HepG2 (cell line): ENCODE measurements around the gene DENND4A. TPM values are rescaled to one million over a fixed set of nuclear protein-coding genes. Genes with fewer than 3 reads are reported as not detected.

Source experiments
- ATAC-seq: fragments of 200-7000 bp; cut with Tn5 transposase; 3 replicates; pipeline ENCODE4 v1.9.1; 2020; ENCODE audit warnings: mild to moderate bottlenecking, moderate library complexity
- BruUV-seq: library from RNA; stranded (reverse); fragments of 400-500 nt; replicated peaks from 2 replicates; lab custom pipeline; 2021; lab: Mats Ljungman, UMichigan
- CTCF ChIA-PET: fragments of 300-600 bp; formaldehyde crosslinking; extraction: SDS; loops from one replicate; lab custom pipeline; 2021; ENCODE audit warnings: low total read pairs, inconsistent platforms, low intra/inter-chr PET ratio; lab: Yijun Ruan, JAX
- POLR2A ChIA-PET: fragments of 350-600 bp; sonication (Branson Sonifier 250); formaldehyde crosslinking; loops from one replicate; lab custom pipeline; 2020; ENCODE audit warnings: antibody characterized with exemption, inconsistent platforms; lab: Yijun Ruan, JAX
- DNase-seq: peaks from one replicate; pipeline ENCODE4 v3.0.0-alpha.2; 2015; ENCODE audit warnings: low spot score
- FAIRE-seq: peaks from 3 replicates; lab custom pipeline; 2011; peaks lifted over from hg19 to GRCh38; lab: Jason Lieb, UNC
- H2AFZ ChIP-seq: one replicate; pipeline ENCODE4 v1.6.1; 2011; ENCODE audit warnings: low read length, inconsistent platforms
- H3K27ac ChIP-seq: fragments of 300-600 bp; 3 replicates; pipeline ENCODE4 v1.8.0; 2011; ENCODE audit warnings: mixed run types, mild to moderate bottlenecking, mixed read lengths, low read length, inconsistent platforms; ENCODE audit not compliant: insufficient read depth; ENCODE audit errors: extremely low read length
- H3K27me3 ChIP-seq, 2 experiments: fragments of 200-600 bp in 1 of 2; 2 replicates in 1 of 2; 3 replicates in 1 of 2; pipeline versions ENCODE4 v1.6.0 to v1.8.0; 2011; ENCODE audit warnings: low read length in 2 of 2, mild to moderate bottlenecking in 2 of 2, moderate library complexity in 2 of 2, inconsistent platforms in 1 of 2; ENCODE audit not compliant: insufficient read depth in 2 of 2, control insufficient read depth in 1 of 2
- H3K36me3 ChIP-seq, 2 experiments: fragments of 200-600 bp in 1 of 2; replicated peaks in 1 of 2; 2 replicates in 1 of 2; 3 replicates in 1 of 2; pipeline versions ENCODE4 v1.5.1 to v1.8.0; 2011; ENCODE audit warnings: low read length in 2 of 2, inconsistent platforms in 1 of 2; ENCODE audit not compliant: insufficient read depth in 2 of 2, control insufficient read depth in 1 of 2
- H3K4me1 ChIP-seq: 2 replicates; pipeline ENCODE4 v1.5.1; 2012; ENCODE audit warnings: low read length, inconsistent platforms; ENCODE audit not compliant: insufficient read depth
- H3K4me2 ChIP-seq: 2 replicates; pipeline ENCODE4 v1.6.0; 2011; ENCODE audit warnings: low read depth, low read length, inconsistent platforms
- H3K4me3 ChIP-seq, 3 experiments: fragments of 200-600 bp in 1 of 3; sonication (generic), shearing (Covaris generic) in 1 of 3; replicated peaks in 1 of 3; 2 replicates each; pipeline ENCODE4 v1.5.1; 2011 to 2016; ENCODE audit warnings: low read length in 3 of 3, inconsistent platforms in 2 of 3, low read depth in 2 of 3, mild to moderate bottlenecking in 2 of 3, control low read depth in 1 of 3, mixed read lengths in 1 of 3; ENCODE audit not compliant: insufficient read depth in 1 of 3
- H3K79me2 ChIP-seq: one replicate; pipeline ENCODE4 v1.6.1; 2011; ENCODE audit warnings: low read length, inconsistent platforms; ENCODE audit not compliant: insufficient read depth
- H3K9ac ChIP-seq: 2 replicates; pipeline ENCODE4 v1.6.0; 2011; ENCODE audit warnings: mild to moderate bottlenecking, low read depth, low read length, inconsistent platforms; ENCODE audit not compliant: insufficient read depth
- H3K9me3 ChIP-seq: 2 replicates; pipeline ENCODE4 v1.5.1; 2012; ENCODE audit warnings: mild to moderate bottlenecking, low read length
- H4K20me1 ChIP-seq: 2 replicates; pipeline ENCODE4 v1.6.0; 2011; ENCODE audit warnings: inconsistent platforms, mild to moderate bottlenecking, low read length, moderate library complexity; ENCODE audit not compliant: insufficient read depth
- ASH2L ChIP-seq: fragments of 300-600, 200-600 bp; sonication (generic); IDR thresholded peaks from 2 replicates; pipeline ENCODE4 v1.7.0; 2017; ENCODE audit warnings: low read depth, mild to moderate bottlenecking, moderate library complexity, mixed read lengths, low read length; ENCODE audit not compliant: insufficient read length
- CC2D1A ChIP-seq: sonication (generic); formaldehyde crosslinking; IDR thresholded peaks from 2 replicates; pipeline ENCODE4 v1.8.1; 2023; ENCODE audit warnings: mild to moderate bottlenecking, missing genetic modification reagents
- CEBPB ChIP-seq: IDR thresholded peaks from 2 replicates; pipeline ENCODE4 v1.6.1; 2011; ENCODE audit warnings: low read depth, low read length, improper control_type of control experiment, borderline replicate concordance
- GTF3A ChIP-seq: sonication (generic); formaldehyde crosslinking; conservative IDR thresholded peaks from 2 replicates; pipeline ENCODE4 v1.4.0; 2020; ENCODE audit warnings: mild to moderate bottlenecking, missing genetic modification reagents
- KAT7 ChIP-seq: IDR thresholded peaks from 2 replicates; pipeline ENCODE4 v1.6.1; 2018; ENCODE audit warnings: borderline replicate concordance, missing compliant biosample characterization
- KDM2A ChIP-seq: sonication (generic); formaldehyde crosslinking; IDR thresholded peaks from 2 replicates; pipeline ENCODE4 v1.4.0; 2020; ENCODE audit warnings: low read depth, missing genetic modification reagents, borderline replicate concordance
- MTF1 ChIP-seq: sonication (generic); formaldehyde crosslinking; IDR thresholded peaks from 2 replicates; pipeline ENCODE4 v1.5.0; 2020; ENCODE audit warnings: missing genetic modification reagents
- MXD1 ChIP-seq: sonication (generic); formaldehyde crosslinking; IDR thresholded peaks from 2 replicates; pipeline ENCODE4 v1.4.0; 2020; ENCODE audit warnings: mild to moderate bottlenecking, missing genetic modification reagents
- NCOA2 ChIP-seq: sonication (generic); formaldehyde crosslinking; IDR thresholded peaks from 2 replicates; pipeline ENCODE4 v1.8.0; 2022; ENCODE audit warnings: inconsistent platforms
- RCOR2 ChIP-seq: IDR thresholded peaks from 2 replicates; pipeline ENCODE4 v1.6.1; 2016; ENCODE audit warnings: missing biosample characterization, missing genetic modification reagents
- SRSF9 ChIP-seq: fragments of 200-400 bp; formaldehyde crosslinking; IDR thresholded peaks from 2 replicates; pipeline ENCODE4 v1.6.1; 2018; ENCODE audit warnings: borderline replicate concordance, mild to moderate bottlenecking, low read depth, low read length; ENCODE audit not compliant: insufficient read depth, poor library complexity, severe bottlenecking
- U2AF1 ChIP-seq: fragments of 200-400 bp; formaldehyde crosslinking; optimal IDR thresholded peaks from 2 replicates; pipeline ENCODE3; 2017; ENCODE audit warnings: mild to moderate bottlenecking, low read depth, low read length
- ZFP37 ChIP-seq: sonication (generic); formaldehyde crosslinking; IDR thresholded peaks from 2 replicates; pipeline ENCODE4 v1.4.0; 2020; ENCODE audit warnings: missing genetic modification reagents, borderline replicate concordance
- ZFY ChIP-seq: sonication (generic); formaldehyde crosslinking; IDR thresholded peaks from 2 replicates; pipeline ENCODE4 v1.4.0; 2020; ENCODE audit warnings: missing genetic modification reagents
- ZNF160 ChIP-seq: sonication (generic); formaldehyde crosslinking; IDR thresholded peaks from 2 replicates; pipeline ENCODE4 v1.8.0; 2022; ENCODE audit warnings: mild to moderate bottlenecking, inconsistent platforms, missing genetic modification reagents
- ZNF282 ChIP-seq: fragments of 450-650 bp; IDR thresholded peaks from 2 replicates; pipeline ENCODE4 v1.6.1; 2018; ENCODE audit not compliant: partially characterized antibody
- ZNF547 ChIP-seq: sonication (generic); formaldehyde crosslinking; IDR thresholded peaks from 2 replicates; pipeline ENCODE4 v1.5.1; 2020; ENCODE audit warnings: mild to moderate bottlenecking, missing genetic modification reagents
- ZNF550 ChIP-seq: sonication (generic); formaldehyde crosslinking; IDR thresholded peaks from 2 replicates; pipeline ENCODE4 v1.4.0; 2020; ENCODE audit warnings: mild to moderate bottlenecking, missing genetic modification reagents, borderline replicate concordance
- ZNF709 ChIP-seq: sonication (generic); formaldehyde crosslinking; IDR thresholded peaks from 2 replicates; pipeline ENCODE4 v1.5.0; 2020; ENCODE audit warnings: mild to moderate bottlenecking, missing genetic modification reagents
- ZNF766 ChIP-seq: sonication (generic); formaldehyde crosslinking; IDR thresholded peaks from 2 replicates; pipeline ENCODE4 v1.5.0; 2020; ENCODE audit warnings: missing genetic modification reagents, borderline replicate concordance
- WGBS: methylation state at CpG from one replicate; pipeline ENCODE4 v1.1.6; 2017; ENCODE audit warnings: low lambda C conversion rate; 5-methylcytosine and 5-hydroxymethylcytosine counted together
- in situ Hi-C: cut with HindIII; loops from 2 replicates; pipeline ENCODE4 v1.10.0; 2017; ENCODE audit warnings: low pct_unique_long_range_greater_than_20kb; ENCODE audit not compliant: extremely low pct_ligation_motif_present
- intact Hi-C: fragments of 100-400 bp; cut with micrococcal nuclease; formaldehyde crosslinking; loops from one replicate; pipeline ENCODE4 v1.10.0; 2022; ENCODE audit not compliant: unreplicated experiment
- polyA plus RNA-seq, 8 experiments: library from polyadenylated mRNA; depleted of rRNA in 3 of 8; stranded (reverse) in 7 of 8; unstranded in 1 of 8; fragments of >200 nt; fragmentation: Illumina TruSeq in 4 of 8; extraction: Trizol in 4 of 8; gene quantifications; 2 replicates each; pipeline versions ENCODE4 v1.2.1 to v1.2.3, GENCODE V29; 2011 to 2016; ENCODE audit warnings: low read depth in 4 of 8, missing spikeins in 1 of 8, mixed read lengths in 1 of 8; ENCODE audit not compliant: insufficient read depth in 1 of 8
- total RNA-seq, 5 experiments: library from RNA; depleted of rRNA; stranded (reverse); fragments of >200 nt; fragmentation: Illumina TruSeq; extraction: Trizol; gene quantifications; 2 replicates each; pipeline ENCODE4 v1.2.3, GENCODE V29; 2016; ENCODE audit warnings: low read depth in 1 of 5

Gene DENND4A
- total and polyA plus RNA-seq, 2 of the 13 experiments (the other 11 are each of a cell fraction or from before 2014, with no cell fraction given), result 13.2 to 18.6 TPM

- no peak for FAIRE-seq
- BruUV-seq, result no TSS peak
Measured at GRCh38 chr15:65762399-65762798, 29.7 kb downstream of the DENND4A start.

More at GRCh38 chr15:65762399-65762798, 29.7 kb downstream of the DENND4A start:
- TF ChIP-seq ZNF282, result no peak
- no peak for TF ChIP-seq ZNF547 (CRISPR knock-in tag)
- TF ChIP-seq ZNF766 (CRISPR knock-in tag), result no peak
- no peak for TF ChIP-seq MTF1
- no peak for TF ChIP-seq ZNF550
- no peak for TF ChIP-seq MXD1 (CRISPR knock-in tag)
- no peak for TF ChIP-seq ZFY (CRISPR knock-in tag)
- TF ChIP-seq ZNF709 (CRISPR knock-in tag), result no peak
- TF ChIP-seq CC2D1A, result no peak
- TF ChIP-seq GTF3A, result no peak
- TF ChIP-seq ASH2L, result no peak
- no peak for TF ChIP-seq NCOA2 (CRISPR knock-in tag)
- no peak for TF ChIP-seq CEBPB
- no peak for TF ChIP-seq U2AF1
- no peak for TF ChIP-seq RCOR2
- no peak for TF ChIP-seq SRSF9
- TF ChIP-seq KAT7, result no peak
- TF ChIP-seq ZFP37 (CRISPR knock-in tag), result no peak
- no peak for TF ChIP-seq ZNF160 (CRISPR knock-in tag)
- no peak for TF ChIP-seq KDM2A (CRISPR knock-in tag)
- TF ChIP-seq, all 625 proteins: peak for 0
- Histone ChIP-seq H3K4me2 (no peak overlapping the region), H3K27me3 (no peaks in the 10 kb centered on the region), H3K79me2 (peaks cover 60% of the 10 kb centered on the region), H3K4me3 (no peak overlapping the region), H3K9ac (no peak overlapping the region), H3K4me1 (peaks cover 24% of the 10 kb centered on the region), H3K36me3 (no peaks in the 10 kb centered on the region; a peak in 2 of 5 replicates), H2AFZ (no peak overlapping the region), H3K9me3 (no peaks in the 10 kb centered on the region), H4K20me1 (peaks cover 3% of the 10 kb centered on the region), H3K27ac (no peak overlapping the region)
- in situ Hi-C loops, result no loop called here
- ChIA-PET CTCF (no interaction called here), POLR2A (no interaction called here)
- WGBS, result 93% methylated on average over 3 of the region's 3 CpGs
- intact Hi-C loops, result no loop called here
- DNase-seq (no peak), ATAC-seq (no peak)
